WTC11 (cell line): ENCODE results near the gene CYP11A1.

Experiments
- ESRRA ChIP-seq: sonication (generic); formaldehyde crosslinking; IDR thresholded peaks from 2 replicates; pipeline ENCODE4 v1.8.1; 2022; ENCODE audit warnings: mild to moderate bottlenecking, missing genetic modification reagents, borderline replicate concordance
- FOXJ3 ChIP-seq: sonication (generic); formaldehyde crosslinking; IDR thresholded peaks from 2 replicates; pipeline ENCODE4 v1.9.0; 2021; ENCODE audit warnings: missing genetic modification reagents, mild to moderate bottlenecking, borderline replicate concordance
- JUN ChIP-seq: sonication (generic); formaldehyde crosslinking; IDR thresholded peaks from 2 replicates; pipeline ENCODE4 v1.8.0; 2023; ENCODE audit warnings: mild to moderate bottlenecking, missing genetic modification reagents
- NFATC4 ChIP-seq: fragments of 250-450 bp; sonication (Bioruptor Pico); IDR thresholded peaks from 2 replicates; pipeline ENCODE4 v1.9.0; 2021; ENCODE audit warnings: mild to moderate bottlenecking
- RORB ChIP-seq: fragments of 250-450 bp; sonication (Bioruptor Pico); IDR thresholded peaks from 2 replicates; pipeline ENCODE4 v1.9.0; 2021; ENCODE audit warnings: mild to moderate bottlenecking
- SMAD3 ChIP-seq: sonication (generic); formaldehyde crosslinking; IDR thresholded peaks from 2 replicates; pipeline ENCODE4 v1.8.0; 2022; ENCODE audit warnings: missing genetic modification reagents, mild to moderate bottlenecking, borderline replicate concordance
- SP1 ChIP-seq: sonication (generic); formaldehyde crosslinking; conservative IDR thresholded peaks from 2 replicates; pipeline ENCODE4 v1.8.1; 2022; ENCODE audit warnings: missing genetic modification reagents
- TCF7 ChIP-seq: sonication (generic); formaldehyde crosslinking; IDR thresholded peaks from 2 replicates; pipeline ENCODE4 v1.8.0; 2022; ENCODE audit warnings: mild to moderate bottlenecking, low read depth, missing genetic modification reagents, moderate library complexity
- ZNF416 ChIP-seq: fragments of 250-450 bp; sonication (Bioruptor Pico); IDR thresholded peaks from 2 replicates; pipeline ENCODE4 v1.9.0; 2021; ENCODE audit warnings: mild to moderate bottlenecking, inconsistent platforms
- TF ChIP-seq, protein P1 (sequence below): sonication (generic); formaldehyde crosslinking; IDR thresholded peaks from 2 replicates; pipeline ENCODE4 v1.8.1; 2023; ENCODE audit warnings: mild to moderate bottlenecking, missing genetic modification reagents, moderate library complexity
- TF ChIP-seq, protein P2 (sequence below): fragments of 200-600 bp; IDR thresholded peaks from 2 replicates; pipeline ENCODE4 v1.8.0; 2022; ENCODE audit warnings: antibody characterized with exemption
- TF ChIP-seq, protein P3 (sequence below): sonication (generic); formaldehyde crosslinking; IDR thresholded peaks from 2 replicates; pipeline ENCODE4 v1.8.0; 2022; ENCODE audit warnings: mild to moderate bottlenecking, missing genetic modification reagents
- TF ChIP-seq, protein P4 (sequence below): sonication (generic); formaldehyde crosslinking; IDR thresholded peaks from 2 replicates; pipeline ENCODE4 v1.8.1; 2023; ENCODE audit warnings: mild to moderate bottlenecking, missing genetic modification reagents, moderate library complexity
- TF ChIP-seq, protein P5 (sequence below): sonication (generic); formaldehyde crosslinking; IDR thresholded peaks from 2 replicates; pipeline ENCODE4 v1.8.0; 2022; ENCODE audit warnings: mild to moderate bottlenecking, missing genetic modification reagents

DNA sequence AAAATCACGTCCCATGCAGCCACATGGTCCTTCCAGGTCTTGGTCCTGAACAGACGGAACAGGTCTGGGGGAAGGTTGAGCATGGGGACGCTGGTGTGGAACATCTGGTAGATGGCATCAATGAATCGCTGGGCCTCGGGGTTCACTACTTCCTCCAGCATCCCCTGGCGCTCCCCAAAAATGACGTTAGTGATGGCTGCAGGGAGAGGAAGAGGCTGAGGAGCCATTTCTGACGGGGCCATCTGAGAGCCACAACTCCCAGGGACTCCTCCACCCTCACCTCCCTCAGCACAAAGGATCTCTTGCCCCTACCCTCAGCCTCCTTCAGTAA, 23.7 kb downstream of the CYP11A1 start:
- TF ChIP-seq, protein P1, sequence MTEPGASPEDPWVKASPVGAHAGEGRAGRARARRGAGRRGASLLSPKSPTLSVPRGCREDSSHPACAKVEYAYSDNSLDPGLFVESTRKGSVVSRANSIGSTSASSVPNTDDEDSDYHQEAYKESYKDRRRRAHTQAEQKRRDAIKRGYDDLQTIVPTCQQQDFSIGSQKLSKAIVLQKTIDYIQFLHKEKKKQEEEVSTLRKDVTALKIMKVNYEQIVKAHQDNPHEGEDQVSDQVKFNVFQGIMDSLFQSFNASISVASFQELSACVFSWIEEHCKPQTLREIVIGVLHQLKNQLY (CRISPR knock-in tag): no peak
- TF ChIP-seq TCF7 (no peak), NFATC4 (CRISPR knock-in tag) (no peak), ZNF416 (CRISPR knock-in tag) (no peak), SP1 (CRISPR knock-in tag) (no peak), ESRRA (no peak), JUN (CRISPR knock-in tag) (no peak), RORB (CRISPR knock-in tag) (no peak), SMAD3 (no peak), FOXJ3 (CRISPR knock-in tag) (no peak)
- TF ChIP-seq, protein P2, sequence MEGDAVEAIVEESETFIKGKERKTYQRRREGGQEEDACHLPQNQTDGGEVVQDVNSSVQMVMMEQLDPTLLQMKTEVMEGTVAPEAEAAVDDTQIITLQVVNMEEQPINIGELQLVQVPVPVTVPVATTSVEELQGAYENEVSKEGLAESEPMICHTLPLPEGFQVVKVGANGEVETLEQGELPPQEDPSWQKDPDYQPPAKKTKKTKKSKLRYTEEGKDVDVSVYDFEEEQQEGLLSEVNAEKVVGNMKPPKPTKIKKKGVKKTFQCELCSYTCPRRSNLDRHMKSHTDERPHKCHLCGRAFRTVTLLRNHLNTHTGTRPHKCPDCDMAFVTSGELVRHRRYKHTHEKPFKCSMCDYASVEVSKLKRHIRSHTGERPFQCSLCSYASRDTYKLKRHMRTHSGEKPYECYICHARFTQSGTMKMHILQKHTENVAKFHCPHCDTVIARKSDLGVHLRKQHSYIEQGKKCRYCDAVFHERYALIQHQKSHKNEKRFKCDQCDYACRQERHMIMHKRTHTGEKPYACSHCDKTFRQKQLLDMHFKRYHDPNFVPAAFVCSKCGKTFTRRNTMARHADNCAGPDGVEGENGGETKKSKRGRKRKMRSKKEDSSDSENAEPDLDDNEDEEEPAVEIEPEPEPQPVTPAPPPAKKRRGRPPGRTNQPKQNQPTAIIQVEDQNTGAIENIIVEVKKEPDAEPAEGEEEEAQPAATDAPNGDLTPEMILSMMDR: no peak
- TF ChIP-seq, protein P3, sequence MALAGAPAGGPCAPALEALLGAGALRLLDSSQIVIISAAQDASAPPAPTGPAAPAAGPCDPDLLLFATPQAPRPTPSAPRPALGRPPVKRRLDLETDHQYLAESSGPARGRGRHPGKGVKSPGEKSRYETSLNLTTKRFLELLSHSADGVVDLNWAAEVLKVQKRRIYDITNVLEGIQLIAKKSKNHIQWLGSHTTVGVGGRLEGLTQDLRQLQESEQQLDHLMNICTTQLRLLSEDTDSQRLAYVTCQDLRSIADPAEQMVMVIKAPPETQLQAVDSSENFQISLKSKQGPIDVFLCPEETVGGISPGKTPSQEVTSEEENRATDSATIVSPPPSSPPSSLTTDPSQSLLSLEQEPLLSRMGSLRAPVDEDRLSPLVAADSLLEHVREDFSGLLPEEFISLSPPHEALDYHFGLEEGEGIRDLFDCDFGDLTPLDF (CRISPR knock-in tag): no peak
- TF ChIP-seq, protein P4, sequence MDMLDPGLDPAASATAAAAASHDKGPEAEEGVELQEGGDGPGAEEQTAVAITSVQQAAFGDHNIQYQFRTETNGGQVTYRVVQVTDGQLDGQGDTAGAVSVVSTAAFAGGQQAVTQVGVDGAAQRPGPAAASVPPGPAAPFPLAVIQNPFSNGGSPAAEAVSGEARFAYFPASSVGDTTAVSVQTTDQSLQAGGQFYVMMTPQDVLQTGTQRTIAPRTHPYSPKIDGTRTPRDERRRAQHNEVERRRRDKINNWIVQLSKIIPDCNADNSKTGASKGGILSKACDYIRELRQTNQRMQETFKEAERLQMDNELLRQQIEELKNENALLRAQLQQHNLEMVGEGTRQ: no peak
- TF ChIP-seq, protein P5, sequence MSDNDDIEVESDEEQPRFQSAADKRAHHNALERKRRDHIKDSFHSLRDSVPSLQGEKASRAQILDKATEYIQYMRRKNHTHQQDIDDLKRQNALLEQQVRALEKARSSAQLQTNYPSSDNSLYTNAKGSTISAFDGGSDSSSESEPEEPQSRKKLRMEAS (CRISPR knock-in tag): no peak
